DMS153 treated with DMSO at 0.1 percent for 48 hours (cell line): Measurements from ENCODE around the gene PLAAT2.

ENCODE experiments used
- DNase-seq: peaks from one replicate; lab custom pipeline; 2025; ENCODE audit not compliant: unreplicated experiment; lab: John Stamatoyannopoulos, UW

Gene PLAAT2

DNA sequence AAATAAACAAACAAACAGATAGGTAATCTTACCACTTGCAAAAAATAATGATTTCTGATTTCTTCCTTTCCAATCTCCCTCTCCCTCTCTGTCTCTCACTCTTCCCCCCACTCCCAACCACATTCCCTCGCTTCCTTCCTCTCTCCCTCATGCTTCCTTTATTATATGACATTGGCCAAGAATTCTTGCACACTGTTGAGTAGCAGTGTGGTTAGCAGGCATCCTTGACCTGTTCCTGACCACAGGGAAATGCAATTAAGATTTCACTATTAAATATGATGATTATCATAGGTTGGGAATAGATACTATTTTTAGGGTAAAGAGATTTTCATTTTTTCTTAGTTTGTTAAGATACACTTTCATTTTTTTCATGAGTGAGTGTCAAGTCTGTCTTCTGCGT lies 41.3 kb downstream of the PLAAT2 start:
- DNase-seq = no peak

DNA sequence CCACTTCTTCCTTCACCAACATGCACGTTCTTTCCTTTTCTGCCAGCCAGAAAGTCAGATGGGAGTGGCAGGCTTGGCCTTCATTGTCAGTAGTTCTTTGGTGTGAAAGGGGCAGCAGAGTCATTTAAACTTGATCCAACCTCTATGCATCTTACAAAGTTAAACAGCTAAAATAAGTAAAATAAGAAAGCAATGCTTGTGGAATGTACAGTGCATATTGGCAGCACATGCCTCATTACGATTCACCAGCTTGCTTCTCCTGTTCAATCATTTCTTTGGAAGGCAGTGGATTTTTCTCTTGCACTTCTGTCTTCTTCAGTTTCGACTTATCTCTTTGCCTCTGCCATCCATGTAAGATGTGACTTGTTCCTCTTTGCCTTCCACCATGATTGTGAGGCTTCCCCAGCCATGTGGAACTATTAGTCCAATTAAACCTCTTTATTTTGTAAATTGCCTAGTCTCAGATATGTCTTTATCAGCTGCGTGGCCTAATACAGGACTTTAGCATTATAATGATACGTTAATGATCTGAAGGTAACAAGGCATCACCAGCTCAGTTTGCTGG lies 42.5 kb downstream of the PLAAT2 start:
- DNase-seq = no peak

DNA sequence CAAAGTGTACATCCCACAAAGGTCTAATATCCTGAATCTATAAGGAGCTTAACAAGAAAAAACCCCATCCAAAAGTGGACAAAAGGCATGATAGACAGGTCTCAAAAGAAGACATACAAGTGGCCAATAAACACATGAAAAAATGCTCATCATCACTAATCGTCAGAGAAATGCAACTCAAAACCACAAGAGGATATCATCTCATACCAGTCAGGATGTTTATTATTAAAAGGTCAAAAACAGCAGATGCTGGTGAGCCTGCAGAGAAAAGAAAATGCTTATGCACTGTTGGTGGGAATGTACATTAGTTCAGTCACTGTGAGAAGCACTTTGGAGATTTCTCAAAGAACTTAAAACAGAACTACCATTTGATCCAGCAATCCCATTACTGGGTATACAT lies 44.6 kb downstream of the PLAAT2 start:
- no peak for DNase-seq

DNA sequence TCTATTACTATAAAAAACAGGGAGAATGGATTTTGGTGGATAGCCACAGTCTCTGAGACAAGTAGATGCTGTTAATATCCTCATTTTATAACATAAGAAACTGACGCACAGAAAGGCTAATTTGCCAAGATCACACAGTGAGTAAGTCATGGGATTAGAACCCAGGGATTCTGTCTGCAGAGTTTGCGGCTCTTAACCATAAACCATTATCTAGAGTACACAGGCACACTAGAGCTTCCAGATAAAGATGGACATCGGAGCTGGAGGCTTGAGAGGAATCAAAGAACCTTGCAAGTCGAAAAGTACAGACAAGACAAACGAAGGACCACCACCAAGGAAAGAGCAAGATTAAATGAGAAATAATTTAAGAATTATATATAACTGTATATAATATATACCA lies 46.0 kb downstream of the PLAAT2 start:
- no peak for DNase-seq

DNA sequence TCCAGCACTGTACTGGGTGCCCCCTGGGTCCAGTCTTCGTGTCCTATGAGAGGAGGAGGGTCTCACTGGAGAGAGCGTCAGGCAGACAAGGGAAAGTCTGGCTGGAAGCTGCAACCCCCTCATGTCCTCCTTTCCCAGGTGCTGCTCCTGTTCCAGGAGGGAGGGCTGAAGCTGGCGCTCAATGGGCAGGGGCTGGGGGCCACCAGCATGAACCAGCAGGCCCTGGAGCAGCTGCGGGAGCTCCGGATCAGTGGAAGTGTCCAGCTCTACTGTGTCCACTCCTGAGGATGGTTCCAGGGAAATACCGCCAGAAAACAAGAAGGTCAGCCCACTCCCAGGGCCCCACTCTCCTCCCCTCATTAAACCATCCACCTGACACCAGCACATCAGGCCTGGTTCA lies 47.1 kb downstream of the PLAAT2 start:
- DNase-seq = no peak

DNA sequence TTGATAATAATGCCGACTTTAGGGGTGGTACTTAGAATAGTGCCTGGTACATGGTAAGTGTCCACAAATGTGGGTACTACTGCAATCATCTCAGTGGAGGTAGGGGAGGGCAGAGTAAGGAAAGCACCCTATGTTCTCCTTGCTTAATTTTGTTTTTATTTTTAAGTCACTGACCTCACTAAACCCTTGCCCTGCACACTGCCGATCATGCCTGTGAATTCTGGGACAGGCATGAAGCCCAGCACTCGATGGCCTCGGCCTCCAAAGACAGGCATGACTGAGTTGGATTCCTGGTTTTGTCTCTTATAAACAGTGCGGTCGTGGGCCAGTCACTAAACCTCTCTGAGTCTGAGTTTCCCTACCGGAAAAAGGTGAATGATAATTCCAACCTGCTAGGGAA lies 50.4 kb downstream of the PLAAT2 start:
- DNase-seq = no peak

DNA sequence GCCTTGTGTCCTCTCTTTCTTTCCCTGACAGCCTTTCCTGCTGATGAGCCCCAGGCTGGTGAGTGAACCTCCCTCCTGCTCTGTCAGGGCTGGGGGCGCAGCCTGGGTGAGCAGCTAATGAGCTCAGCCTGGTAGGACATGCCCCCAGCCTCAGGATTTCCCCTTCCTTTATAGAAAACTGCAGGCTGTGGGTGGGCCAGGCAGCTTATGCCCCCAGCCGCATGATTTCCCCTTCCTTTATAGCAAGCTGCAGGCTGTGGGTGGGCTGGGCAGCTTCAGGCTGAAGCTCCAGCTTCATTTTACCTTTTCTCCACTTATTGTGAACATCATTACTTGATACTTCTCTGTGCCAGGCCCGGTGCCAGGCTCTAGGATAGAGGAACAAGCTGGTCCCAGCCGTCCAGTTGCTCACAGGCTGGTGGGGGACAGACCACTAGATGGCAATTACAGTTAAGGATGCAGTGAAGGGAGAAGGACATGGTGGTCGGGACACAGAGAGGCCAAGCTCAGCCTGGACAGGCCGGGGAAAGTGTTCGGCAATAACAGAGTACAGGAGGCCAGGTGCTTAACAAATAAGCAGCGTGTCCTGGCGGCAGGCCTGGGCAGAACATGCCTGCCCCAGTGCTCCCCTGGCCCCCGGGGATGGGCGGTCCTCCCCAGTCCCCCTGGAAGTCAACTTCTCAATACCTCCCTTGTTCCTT lies 52.0 kb downstream of the PLAAT2 start:
- DNase-seq = no peak

DNA sequence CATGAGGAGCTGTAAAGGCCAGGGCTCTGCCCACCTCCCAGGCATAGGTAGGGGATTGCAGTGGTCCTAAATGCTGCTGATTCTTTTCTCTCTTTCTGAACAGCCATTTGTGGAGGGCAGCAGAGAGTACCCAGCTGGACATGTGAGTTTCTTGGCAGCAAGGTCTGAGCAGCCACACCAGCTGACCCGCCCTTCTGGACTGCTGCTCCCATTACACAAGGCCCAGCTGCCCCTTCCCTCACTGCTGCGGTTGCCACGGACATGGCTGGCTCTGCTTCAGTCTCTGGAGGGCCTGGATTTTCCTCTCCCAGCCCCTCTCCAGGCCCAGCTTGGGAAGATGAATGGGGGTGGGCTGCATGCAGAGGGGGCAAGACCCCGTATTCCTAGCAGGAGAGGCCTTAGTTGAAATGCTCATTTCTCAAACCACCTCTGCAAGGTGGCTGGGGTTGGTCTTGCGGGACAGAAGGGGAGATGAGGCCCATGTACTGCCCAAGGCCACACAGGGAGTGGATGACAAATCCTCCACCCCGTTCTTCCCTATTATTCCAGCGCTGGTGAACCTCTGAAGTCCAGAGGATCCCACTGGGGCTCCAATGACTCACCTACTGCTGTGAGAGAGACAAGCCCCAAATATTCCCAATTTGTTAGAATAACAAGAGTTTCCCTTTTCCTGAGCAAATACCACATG lies 52.7 kb downstream of the PLAAT2 start:
- DNase-seq = no peak

DNA sequence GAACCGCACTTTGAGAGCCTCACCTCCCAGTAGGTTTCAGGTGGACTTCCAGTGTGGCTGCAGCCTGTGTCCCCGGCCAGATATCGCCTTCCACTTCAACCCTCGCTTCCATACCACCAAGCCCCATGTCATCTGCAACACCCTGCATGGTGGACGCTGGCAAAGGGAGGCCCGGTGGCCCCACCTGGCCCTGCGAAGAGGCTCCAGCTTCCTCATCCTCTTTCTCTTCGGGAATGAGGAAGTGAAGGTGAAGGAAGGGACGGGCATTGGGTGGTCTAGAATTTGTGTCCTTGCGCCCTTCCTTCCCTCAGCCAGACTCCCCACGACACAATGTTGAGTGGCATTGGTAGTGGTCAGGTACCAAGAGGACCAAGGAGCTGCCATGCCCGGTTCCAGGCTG lies 54.4 kb downstream of the PLAAT2 start:
- no peak for DNase-seq

DNA sequence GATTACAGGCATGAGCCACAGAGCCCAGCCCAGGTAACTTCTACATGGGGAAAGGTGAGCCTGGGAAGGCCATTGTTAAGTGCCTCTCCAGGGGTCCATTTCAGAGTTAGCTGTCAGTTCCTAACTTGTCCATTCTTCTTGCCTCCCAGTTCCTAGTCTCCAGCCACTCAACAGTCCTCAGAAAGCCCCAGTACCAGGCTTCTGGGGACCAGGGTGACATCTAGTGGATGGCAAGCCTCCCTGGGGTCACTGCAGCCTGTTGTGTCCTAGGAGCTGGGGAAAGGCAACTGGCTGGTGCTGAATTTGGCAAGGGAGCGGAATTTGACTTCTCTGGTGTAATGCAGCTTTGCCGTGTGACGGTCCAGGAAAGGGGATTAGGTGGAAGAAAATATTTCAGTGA lies 55.2 kb downstream of the PLAAT2 start:
- no peak for DNase-seq

DNA sequence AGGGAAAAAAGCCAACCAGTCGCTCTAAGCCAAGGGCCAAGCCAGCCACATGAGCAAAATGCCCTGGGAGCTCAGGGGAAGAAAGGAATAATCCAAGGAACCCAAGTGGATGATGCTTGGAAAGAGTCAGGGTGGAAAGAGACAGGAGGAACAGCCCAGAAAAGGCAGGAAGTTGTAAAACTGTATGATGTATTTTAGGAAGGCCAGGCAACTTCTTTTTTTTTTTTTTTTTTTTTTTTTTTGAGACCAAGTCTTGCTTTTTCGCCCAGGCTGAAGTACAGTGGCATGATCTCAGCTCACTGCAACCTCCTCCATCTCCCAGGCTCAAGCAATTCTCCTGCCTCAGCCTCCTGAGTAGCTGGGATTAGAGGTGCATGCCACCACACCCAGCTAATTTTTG lies 55.7 kb downstream of the PLAAT2 start:
- DNase-seq = no peak

DNA sequence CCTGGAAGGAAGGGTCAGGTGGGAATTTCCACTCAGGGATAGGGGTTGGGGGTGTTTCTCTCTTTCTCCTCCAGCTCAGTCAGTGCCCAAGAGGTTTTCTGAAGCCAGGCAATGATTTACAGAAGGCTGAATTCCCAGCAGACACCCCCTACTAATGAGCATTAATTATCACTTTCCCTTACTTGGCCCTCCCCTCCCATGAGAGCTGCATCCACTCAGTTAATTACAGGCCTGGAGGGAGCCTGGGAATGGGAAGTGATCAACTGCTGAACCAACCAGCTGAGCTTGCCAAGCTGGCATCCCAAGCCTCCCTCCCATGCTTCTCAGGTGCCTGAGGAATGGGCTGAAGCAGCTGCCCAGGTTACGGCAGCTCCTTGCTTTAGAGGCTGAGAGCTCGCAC lies 56.3 kb downstream of the PLAAT2 start:
- DNase-seq = no peak

DNA sequence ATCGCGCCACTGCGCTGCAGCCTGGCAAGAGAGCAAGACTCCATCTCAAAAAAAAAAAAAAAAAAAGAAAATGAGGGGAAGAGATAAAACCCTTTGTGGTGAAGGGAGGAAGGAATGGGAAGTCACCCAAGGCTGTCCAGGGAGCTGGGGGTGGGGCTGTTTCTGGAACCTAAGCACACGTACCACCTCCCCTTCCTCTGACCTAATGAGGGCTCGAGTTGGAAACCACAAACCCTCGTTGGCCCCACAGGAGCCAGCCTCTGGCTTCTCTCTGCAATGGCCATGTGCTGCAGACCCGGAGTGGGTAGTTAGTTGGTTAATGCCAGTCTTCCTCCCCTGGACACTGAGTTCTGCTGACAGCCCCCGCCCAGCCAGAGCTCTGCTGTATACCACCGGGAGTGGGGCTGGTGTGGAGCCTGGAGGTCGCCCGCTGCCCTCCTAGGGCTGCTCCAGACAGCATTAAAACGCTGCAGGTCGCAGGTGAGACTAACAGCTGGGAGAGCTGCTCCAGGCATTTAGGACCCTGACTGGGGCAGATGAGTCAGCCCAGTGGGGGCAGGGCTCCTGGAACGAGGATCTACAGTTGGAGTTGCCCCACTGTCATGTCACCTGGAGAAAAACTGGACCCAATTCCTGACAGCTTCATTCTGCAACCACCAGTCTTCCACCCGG lies 57.2 kb downstream of the PLAAT2 start, which contains the start of gene LGALS12:
TSS of gene LGALS12 (plus strand) at position 228 of the 672 bp plus-strand sequence. CDS start at position 603, 375 bp downstream.
- no peak for DNase-seq

DNA sequence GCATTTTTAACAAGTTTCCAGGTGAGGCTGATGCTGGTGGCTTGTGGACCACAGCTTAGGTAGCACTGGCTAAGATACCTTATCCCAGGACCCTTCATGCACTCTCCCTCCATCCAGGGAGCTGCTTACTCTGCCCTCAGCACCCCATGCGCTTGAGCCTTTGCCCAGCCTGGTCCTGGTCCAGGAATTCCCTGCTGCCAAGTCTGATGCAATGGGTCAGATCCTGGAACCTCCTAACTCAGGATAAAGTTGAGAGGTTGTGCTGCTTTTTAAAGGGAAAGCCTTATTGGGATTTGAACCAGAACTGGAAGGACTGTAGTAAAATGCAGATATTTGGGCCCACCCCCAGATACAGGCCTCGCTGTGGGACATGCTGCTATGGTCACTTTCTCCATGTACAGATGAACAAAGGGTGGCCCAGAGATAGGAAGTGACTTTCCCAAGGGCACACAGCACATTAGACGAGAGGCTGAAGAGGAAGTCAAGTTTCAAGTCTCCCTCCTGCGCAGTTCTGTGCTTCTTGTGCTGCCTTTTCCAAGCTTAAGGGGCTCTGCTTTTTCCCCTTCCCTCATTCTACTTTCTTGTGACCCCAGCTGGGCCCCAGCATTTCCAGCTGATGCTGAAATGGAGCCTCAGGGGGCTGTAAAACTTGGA lies 58.1 kb downstream of the PLAAT2 start:
- DNase-seq = no peak

DNA sequence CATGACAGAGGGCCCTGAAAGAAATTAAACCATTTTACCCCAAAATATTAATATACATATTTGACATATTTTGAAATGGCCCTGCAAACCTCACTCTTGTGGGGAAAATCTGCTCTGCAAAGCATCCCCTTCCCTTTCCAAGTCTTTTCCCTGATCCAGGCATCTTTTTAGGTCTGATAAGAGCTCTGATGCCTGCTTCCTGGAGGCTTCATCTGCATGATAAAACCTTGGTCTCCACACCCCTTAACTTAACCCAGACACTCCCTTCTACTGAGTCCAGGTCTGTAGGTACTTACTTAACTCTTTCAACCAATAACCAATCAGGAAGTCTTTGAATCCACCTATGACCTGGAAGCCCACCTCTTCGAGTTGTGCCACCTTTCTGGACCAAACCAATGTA lies 59.1 kb downstream of the PLAAT2 start:
- no peak for DNase-seq

DNA sequence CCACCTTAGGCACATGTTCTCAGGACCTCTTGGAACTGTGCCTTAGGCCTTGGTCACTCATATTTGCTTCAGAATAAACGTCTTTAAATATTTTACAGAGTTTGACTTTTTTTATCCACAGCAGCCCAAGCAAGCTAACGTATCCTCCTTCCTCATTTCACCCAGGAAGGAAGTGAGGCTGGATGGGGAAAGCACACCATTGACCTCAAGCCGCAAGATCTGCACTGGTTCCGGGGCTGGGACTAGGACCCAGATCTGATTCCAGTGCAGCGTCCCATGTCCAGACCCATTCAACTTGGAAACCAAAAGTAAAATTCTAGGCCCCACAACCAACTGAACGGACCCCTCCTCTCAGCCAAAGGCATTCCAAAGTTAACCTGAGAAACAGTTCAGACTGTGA lies 59.7 kb downstream of the PLAAT2 start:
- DNase-seq = no peak
